IMR-90 (cell line): ENCODE data around the gene B4GALNT1.
"Not testable (repeated sequence)": the region's sequence is repeated elsewhere in the genome, so short reads cannot be mapped to it uniquely, and the experiment has no call there.

Experiments used
- CTCF ChIP-seq: conservative IDR thresholded peaks from 2 replicates; pipeline ENCODE4 v1.5.1; 2012; ENCODE audit warnings: mild to moderate bottlenecking, low read depth, low read length, improper control_type of control experiment
- ELK1 ChIP-seq: fragments of 150-350 bp; IDR thresholded peaks from 2 replicates; pipeline ENCODE4 v1.6.1; 2016; ENCODE audit warnings: low read depth, mild to moderate bottlenecking, low read length, moderate library complexity, borderline replicate concordance
- MXI1 ChIP-seq: IDR thresholded peaks from 2 replicates; pipeline ENCODE4 v1.6.1; 2012; ENCODE audit warnings: low read depth, mild to moderate bottlenecking, low read length, moderate library complexity, borderline replicate concordance
- POLR2A ChIP-seq: IDR thresholded peaks from 2 replicates; pipeline ENCODE4 v1.6.1; 2012; ENCODE audit warnings: mild to moderate bottlenecking, low read depth, low read length
- RFX5 ChIP-seq: IDR thresholded peaks from 2 replicates; pipeline ENCODE4 v1.8.0; 2012; ENCODE audit warnings: low read depth, mild to moderate bottlenecking, low read length, moderate library complexity

- TF ChIP-seq ELK1, CTCF, RFX5, MXI1, POLR2A: not testable (repeated sequence)
Observed at GRCh38 chr12:57665066-57665820, 32.2 kb upstream of the B4GALNT1 start.
